GM18868 (cell line): ENCODE data around the gene BLVRB.

Experiments
- ATAC-seq: cut with Tn5 transposase; IDR thresholded peaks from one replicate; pipeline ENCODE4 v1.9.1; 2021; ENCODE audit warnings: mild to moderate bottlenecking, moderate library complexity; ENCODE audit not compliant: unreplicated experiment

The BLVRB gene

GRCh38 chr19:40424637-40425449 is 40.7 kb downstream of the BLVRB start:
- no peak for ATAC-seq

GRCh38 chr19:40423938-40424337 is 41.6 kb downstream of the BLVRB start:
- no peak for ATAC-seq

- ATAC-seq: no peak
Observed at GRCh38 chr19:40422748-40423566, 42.6 kb downstream of the BLVRB start.

GRCh38 chr19:40421993-40422747 is 43.4 kb downstream of the BLVRB start:
- no peak for ATAC-seq

DNA sequence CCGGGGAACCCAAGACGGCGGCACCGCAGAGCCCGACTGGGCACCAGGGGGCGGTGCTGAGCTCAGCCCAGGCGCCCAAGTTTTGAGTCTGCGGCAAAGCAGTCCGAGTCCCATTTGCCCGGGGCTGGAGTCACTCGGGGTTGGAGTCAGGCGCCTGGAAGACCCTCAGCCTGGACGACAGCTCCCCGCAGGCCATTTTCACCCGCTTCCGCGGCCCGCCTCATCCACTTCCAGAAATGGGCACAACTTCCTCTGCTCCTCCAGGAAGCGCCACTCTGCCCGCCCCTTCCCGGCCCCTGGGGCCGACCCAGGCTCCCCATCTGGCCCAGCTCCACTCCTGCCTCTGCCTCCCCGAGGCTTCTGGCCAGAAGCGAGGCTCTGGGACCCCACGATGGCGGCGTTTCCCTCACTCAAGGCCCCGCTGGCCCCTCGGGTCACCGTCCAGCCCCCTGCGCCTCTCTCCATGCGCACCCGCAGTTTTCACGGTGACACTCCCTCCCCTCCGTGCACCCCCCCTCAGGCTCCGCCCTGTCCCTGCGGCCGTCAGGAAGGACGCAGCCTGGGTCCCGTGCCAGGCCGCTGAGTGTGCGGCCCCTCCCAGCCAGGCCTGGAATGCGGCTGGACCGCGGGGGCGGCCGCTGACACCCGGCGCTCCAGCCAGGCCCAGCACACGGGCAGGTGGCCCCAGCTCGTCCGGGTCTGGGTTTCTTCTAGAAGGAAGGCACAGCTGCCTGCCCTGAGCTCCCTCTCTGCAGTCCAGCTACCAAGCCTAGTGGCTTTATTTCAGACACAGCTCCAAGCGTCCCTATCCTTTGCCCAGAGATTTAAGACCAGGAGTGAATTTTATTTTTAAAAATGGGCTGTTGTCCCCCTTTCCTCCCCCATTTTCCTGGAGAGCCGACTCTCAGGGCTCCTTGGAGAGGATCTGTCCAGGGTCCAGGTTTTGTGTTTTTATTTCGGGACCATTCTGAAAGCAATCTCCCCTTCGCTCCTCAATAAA is 44.5 kb downstream of the BLVRB start:
- ATAC-seq: peak; percentile 37

DNA sequence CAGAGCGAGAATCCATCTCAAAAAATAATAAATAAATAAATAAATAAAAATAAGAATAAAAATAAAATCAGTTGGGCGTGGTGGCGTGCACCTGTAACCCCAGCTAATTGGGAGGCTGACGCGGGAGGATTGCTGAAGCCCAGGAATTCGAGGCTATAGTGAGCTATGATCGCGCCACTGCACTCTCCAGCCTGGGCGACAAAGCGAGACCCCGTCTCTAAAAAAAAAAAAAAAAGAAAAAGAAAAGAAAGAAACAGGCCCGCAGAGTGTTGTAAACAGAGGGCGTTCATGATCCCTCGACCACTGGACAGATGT is 45.1 kb downstream of the BLVRB start:
- ATAC-seq: no peak

DNA sequence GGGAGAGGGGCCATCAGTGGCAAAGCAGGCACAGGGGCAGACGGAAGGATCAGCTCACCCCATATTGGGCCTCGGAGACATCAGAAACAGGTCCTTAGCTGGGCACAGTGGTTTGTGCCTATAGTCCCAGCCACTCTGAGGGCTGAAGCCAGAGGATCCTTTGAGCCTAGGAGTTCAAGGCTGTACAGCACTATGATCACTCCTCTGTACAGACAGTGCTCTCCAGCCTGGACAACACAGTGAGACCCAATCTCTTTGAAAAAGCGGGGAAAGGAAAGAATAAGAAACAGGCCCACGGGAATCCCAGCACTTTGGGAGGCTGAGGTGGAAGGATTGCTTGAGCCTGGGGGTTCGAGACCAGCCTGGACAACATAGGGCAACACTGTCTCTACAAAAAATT is 45.8 kb downstream of the BLVRB start:
- no peak for ATAC-seq

DNA sequence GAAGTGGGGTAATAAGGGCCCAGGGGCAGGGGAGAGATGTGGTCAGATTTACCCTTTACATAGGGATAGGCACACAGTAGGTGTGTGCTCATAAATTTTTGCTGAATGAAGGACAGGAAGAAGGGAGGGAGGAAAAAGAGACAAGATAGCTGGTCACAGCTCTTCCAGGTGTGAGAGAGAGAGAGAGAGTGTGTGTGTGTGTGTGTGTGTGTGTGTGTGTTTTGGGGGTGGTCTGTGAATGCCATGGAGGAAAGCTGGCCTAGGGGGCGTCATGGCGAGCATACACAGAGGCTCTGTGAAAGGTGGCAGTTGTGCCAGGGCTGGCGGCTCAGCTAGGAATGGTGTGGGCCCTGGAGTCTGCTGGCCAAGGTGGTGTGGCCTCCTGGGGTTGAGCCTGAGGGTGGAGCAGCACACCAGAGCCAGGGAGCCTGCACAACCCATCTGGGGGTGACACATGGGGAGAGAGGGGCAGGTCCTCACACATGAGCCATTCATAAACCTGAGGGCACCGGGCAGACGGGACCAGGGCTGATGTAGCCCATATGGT is 46.4 kb downstream of the BLVRB start:
- no peak for ATAC-seq

GRCh38 chr19:40418040-40418439 is 47.5 kb downstream of the BLVRB start:
- no peak for ATAC-seq

DNA sequence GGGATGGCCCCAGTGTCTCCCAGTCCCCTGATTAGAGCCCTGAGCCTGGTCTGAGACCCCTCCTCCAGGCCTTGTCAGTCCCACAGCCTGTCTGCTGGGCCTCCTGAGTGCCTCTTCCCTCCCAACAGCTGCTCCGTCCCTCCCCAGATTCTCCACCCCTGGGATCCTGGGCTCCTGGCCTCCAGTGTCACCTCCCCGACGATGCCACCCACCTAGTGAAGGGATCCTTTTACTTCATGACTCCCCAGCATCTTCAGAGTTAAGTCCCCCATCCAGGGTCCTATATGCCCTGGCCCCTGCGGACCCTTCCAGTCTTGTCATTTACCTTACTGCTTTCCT is 47.9 kb downstream of the BLVRB start:
- no peak for ATAC-seq

DNA sequence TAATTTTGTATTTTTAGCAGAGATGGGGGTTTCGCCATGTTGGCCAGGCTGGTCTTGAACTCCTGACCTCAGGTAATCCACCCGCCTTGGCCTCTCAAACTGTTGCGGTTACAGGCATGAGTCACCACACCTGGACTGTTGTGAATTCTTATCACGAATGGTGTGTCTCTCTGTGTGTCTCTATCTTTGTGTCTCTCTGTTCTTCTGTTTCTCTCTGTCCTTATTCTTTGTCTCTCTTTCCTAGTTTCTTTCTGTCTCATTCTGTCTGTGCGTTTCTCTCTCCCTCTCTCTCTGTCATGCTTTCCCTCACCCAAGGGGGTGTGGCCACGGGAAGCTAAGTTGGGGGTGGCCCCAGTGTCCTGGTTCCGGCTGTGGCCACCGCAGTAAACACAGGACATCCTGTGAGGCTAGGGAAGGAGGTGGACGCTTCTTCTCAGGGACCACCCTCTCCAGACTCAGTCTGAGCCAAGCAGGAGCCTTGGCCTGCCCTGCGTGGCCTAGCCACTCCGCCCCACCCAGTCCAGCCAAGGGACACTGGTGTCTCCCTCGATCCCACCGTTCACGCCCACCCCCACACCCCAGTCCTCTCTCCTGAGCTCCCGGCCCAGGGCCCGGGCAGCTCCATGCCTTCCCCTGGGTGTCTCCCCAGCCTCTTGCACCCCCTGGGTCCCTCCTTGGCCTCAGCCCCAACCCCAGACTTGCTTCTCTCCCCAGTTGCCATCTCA is 48.5 kb downstream of the BLVRB start:
- ATAC-seq: no peak

DNA sequence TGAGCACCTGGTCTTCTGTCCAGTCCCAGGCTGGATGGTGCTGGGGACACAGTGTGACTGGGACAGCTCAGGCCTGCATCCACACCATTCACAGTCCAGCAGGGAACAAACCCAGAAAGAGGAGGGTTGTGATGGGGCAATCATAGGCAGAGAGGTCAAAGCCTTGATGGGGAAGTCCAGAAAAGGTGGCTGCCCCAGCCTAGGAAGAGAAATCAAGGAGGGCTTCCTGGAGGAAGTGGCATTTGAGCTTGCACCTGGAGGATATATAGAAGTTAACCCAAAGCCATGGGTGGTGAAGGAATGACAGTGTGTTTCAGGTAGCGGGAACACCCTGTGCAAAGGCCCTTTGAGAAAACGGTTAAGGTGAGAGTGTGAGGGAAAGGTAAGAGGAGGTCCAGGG is 49.8 kb downstream of the BLVRB start:
- ATAC-seq: no peak

- no peak for ATAC-seq
Observed at GRCh38 chr19:40414542-40415535, 50.7 kb downstream of the BLVRB start.

DNA sequence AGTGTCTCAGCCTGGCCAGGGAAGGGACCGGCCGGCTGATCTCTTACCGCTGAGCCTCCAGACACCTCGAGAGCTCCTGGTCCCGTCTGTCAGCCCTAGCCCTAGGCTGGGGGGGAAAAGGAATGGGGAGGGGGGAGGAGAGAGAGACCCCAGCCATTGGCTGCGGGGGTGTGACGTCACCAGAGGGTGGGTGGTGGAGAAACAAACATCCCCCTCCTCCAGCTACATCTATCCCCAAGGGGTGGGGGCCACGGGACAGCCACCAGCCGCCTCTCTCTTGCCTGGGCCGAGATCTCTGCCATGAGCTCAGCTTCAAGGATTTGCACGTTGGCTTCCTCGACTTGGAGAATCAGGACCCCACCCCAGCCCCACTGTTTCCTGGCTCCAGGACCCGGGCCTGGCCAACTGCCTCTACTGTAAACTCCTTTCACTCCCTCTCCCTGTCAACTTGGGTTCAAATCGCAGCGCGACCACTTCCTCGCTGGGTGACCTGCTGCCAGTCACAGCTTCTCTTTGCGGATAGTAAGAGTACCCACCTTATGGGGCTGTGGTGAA is 52.2 kb downstream of the BLVRB start, which contains the start of gene PRX:
PRX (minus strand) TSS at position 88 of the 555 bp plus-strand sequence. CDS start 5,446 bp downstream, outside the sequence.
- ATAC-seq: no peak

GRCh38 chr19:40412866-40413265 is 52.7 kb downstream of the BLVRB start:
- ATAC-seq: no peak

GRCh38 chr19:40411958-40412499 is 53.5 kb downstream of the BLVRB start:
- no peak for ATAC-seq

DNA sequence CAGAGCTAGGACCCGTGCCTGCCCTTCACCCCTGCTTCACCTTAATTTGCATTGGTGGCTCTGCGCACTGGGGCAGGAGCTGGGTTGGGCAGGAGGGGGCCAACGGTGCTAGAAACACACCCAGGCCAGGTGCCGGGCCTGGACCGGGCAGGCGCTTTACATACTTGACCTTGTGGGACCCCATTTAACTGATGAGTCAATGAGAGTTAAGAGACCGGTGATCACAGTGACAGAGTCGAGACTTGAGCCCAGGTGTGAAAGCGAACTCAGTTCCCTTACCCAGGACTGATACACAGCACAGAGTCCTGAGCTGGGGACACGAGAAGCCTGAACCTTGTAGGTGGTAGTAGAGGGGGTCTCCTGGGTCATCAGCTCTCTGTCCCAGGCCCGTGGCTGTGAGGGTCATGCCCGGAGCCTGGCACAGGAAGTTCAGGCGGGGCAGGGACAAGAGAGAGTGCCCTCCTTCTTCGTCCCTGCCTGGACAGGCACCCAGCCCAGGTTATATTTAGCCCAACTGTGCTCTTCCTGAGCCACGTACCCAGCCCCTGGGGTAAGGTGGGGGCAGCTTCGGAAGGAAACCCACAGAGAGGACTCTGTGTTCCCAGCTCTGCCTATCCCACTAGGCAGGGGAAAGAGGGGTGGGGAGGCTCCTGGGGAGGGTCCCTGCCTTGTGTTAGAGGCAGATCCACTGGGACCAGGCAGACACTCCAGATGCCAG is 54.3 kb downstream of the BLVRB start:
- no peak for ATAC-seq
